ENCODE results near the gene P2RX7.
"Not testable (repeated sequence)": the region's sequence is repeated elsewhere in the genome, so short reads cannot be mapped to it uniquely, and the experiment has no call there.

Gene P2RX7

DNA sequence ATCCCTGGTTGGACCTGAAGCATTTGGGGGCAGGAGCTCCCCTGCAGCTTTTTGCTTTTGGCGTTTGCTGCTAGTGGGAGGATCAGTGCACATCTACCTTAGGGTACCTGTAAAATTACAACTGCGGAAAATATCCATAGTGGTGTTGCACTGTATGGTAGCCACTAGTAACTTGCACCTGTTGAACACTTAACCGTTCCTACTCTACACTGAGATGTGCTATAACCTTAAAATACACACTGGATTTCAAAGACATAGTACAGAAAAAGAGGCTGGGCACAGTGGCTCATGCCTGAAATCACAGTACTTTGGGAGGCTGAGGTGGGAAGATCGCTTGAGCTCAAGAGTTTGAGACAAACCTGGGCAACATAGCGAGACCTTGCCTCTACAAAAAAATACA lies 80.2 kb downstream of the P2RX7 start:
- DNase-seq = no peak

DNA sequence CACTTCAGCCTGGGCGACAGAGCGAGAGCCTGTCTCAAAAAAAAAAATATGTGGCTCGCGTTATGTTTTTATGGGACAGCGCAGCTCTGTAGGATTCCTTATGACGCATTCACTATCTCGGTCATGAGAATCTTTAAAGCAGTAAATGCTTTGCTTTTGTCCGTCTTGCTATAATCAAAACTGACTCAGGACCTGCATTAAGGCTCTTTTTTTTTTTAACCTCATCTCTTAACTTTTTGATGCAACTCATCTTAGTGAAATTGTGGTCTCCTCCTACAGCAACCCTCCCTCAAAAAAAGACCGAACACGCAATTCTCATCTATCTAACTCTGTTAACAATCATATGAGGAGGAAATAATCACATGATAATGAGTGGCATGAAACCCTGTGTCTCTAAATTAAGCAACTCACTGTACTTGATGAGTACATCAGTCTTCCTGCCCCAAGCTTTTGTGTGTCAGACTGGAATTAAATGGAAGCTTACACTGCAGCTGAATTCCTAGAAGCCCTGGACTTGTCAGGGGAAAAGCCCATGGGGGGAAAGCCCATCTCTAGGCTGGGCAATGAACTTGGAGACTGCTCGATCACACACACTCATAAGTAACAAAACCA lies 81.6 kb downstream of the P2RX7 start:
- no peak for DNase-seq

DNA sequence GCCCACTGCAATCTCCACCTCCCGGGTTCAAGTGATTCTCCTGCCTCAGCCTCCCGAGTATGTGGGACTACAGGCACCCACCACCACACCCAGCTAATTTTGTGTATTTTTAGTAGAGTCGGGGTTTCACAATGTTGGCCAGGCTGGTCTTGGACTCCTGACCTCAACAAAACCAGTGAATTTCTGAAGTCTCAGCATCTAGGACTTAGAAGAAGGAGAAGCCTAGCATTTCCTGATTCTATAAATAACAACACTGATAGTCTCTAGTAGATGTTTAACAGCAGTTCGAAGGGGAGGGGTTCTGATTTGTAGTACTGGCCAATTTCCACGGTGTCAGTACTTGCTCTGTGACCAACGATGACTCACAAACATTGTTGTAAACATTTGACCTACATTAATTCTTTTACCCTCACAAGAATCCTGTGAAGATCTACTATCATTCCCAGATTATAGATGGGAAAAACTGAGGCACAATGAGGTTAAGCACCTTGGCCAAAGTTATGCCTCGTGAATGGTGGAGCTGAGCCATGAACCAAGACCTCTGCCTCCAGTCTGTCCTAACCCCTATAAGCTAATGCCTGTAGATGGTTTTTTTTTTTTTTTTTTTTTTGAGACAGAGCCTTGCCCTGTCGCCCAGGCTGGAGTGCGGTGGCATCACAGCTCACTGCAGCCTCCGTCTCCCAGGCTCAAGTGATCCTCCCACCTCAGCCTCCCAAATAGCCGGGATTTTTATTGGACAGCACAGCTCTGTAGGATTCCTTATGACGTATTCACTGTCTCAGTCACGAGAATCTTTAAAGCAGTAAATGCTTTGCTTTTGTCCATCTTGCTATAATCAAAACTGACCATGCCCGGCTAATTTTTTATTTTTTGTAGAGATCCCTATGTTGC lies 82.4 kb downstream of the P2RX7 start:
- DNase-seq = no peak

DNA sequence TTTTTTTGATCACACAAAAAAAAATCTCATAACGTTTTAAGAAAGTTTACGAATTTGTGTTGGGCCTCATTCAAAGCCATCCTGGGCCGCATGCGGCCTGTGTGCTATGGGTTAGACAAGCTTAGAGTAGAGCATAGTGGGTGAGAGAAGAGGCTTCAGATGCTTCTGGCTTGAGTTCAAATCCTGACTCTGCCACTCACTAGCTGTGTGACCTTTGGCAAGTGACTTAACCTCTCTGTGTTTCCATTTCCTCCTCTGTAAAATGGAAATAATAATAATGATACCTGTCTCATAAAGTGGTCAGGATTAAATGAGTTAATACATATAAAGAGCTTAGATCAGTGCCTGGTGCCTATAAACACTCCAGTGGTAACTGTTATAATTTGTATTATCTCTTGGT lies 83.4 kb downstream of the P2RX7 start:
- no peak for DNase-seq

DNA sequence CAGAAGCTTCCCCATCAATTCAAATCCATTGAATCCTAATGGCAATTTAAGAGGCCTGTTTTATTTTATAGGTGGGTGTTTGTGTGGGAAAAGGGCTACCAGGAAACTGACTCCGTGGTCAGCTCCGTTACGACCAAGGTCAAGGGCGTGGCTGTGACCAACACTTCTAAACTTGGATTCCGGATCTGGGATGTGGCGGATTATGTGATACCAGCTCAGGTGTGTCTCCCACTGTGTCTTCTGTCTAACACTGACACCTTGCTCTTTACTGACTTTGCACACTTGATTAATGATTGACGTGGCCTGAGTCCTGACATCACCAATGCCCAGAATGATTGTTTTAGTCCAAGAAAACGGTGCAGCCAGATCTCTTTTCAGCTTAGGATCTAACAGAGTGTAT lies 84.4 kb downstream of the P2RX7 start:
- DNase-seq = no peak

DNA sequence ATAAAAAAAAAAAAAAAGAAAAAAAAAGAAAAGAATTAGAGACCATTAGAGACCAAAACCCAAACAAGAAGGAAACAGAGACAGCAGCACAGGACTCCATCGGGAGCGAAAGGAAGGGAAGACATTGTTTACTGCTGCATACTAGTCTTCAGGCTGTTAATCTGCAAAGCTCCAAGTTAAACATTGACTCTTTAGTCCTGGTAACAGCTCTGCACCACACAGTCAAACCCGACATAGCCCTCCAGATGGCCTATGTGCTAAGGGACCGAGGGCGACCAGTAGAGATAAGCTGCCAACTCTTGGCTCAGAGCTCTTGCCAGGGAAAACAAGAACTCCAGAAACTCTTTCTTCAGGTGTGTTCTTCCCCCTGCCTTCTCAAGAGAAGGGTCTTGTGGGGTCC lies 85.1 kb downstream of the P2RX7 start:
- DNase-seq = no peak

DNA sequence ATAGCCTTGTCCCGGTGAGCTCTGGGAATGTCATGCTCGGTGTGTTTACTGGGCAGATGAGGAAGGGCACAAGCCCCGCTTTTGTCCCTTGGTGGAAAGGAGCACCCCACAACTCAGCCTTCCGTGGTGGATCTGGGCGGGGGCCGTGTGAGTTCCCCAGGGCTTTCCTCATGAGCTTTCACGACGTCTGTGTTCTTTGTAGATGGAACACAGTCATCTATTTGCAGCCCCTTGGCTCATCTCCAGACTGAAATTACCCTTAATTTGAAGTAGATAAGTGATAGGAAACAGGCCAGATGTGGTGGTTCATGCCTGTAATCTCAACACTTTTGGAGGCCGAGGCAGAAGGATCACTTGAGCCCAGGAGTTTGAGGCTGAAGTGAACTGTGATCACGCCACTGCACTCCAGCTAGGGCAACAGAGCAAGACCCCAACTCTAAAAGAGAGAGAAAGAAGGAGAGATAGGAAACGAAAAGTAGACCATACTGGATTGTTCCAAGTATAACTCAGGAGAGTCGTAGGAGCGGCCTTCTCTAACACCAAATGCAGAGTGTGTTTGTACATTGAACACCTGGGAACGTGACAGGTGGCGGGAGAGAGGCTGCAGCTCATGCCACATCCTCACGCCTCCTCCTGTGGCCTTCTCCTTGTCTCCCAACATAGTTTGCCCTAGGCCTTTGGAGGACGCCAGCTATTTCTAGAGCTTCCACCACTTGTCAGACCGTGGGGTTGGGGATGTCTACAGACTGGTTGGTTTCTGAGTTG lies 86.1 kb downstream of the P2RX7 start:
- no peak for DNase-seq

DNA sequence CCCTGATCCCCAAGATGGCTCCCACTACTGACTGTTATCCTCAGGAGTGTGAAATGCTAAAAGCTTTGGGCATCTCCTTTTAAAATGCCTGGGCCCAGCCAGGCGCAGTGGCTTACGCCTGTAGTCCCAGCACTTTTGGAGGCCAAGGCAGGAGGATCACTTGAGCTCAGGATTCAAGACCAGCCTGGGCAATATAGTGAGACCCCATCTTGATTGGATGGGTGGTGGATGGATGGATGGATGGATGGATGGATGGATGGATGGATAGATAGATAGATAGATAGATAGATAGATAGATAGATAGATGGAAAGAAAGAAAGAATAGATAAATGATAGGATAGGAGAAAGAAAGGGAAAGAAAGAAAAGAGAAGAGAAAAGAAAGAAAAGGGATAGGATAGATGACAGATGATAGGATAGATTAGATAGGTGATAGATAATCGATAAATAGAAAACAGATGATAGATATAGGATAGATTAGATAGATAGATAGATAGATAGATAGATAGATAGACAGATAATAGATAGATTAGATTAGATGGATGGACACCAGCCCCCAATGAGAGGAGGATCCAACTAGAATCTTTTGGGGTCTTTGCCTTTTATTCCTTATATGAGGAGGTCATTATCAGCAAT lies 86.8 kb downstream of the P2RX7 start:
- DNase-seq = no peak

DNA sequence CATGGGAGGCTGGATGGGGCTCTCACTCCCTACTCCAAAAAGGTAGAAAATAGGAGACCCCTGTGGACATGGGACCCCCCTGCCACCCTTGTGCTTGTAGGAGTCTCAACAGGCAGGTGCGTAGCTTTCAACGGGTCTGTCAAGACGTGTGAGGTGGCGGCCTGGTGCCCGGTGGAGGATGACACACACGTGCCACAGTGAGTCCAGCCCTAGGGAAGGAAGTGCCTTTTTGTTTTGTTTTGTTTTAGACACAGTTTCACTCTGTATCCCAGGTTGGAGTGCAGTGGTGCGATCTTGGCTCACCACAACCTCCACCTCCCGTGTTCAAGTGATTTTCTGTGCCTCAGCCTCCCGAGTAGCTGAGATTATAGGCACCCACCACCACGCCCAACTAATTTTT lies 90.2 kb downstream of the P2RX7 start:
- no peak for DNase-seq

DNA sequence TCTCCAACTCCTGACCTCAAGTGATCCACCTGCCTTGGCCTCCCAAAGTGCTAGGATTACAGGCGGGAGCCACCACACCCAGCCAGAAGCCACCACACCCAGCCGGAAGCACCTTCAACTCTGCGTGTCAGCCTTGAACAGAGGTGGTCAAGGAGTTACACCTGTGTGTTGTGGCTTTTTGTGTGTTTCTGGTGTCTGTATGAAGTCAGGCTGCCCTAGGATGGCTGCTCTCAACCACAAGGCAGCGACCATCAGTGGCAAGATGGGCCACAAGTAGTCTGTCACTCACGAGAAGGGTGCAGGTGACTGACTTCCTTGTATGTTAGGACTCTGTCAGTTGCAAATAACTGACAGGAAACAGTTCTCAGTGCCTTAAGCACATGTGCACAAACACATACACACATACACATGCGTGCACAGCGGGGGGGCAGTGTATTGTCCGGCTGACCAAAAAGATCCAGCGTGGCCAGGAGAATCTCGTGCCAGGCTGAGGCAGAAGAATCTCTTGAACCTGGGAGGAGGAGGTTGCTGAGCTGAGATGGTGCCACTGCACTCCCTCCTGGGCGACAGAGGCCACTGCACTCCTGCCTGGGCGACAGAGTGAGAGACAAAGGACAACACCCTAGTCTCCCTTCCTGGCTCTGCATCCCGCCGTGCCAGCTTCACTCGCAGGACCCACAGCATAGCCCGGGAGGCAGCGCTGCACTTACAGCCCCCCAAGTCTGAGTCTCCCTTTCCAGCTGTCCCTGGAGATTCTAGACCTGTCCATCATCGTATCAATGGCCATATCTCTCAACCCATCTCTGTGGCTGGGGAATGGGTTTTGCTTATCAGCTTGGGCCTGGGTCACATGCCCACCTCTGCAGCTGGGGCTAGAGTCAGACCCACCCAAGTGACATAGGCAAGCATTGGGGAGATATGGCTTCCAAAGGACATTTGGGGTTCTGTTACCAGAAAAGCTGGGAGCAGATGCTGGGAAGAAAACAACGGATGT lies 90.9 kb downstream of the P2RX7 start:
- no peak for DNase-seq

DNA sequence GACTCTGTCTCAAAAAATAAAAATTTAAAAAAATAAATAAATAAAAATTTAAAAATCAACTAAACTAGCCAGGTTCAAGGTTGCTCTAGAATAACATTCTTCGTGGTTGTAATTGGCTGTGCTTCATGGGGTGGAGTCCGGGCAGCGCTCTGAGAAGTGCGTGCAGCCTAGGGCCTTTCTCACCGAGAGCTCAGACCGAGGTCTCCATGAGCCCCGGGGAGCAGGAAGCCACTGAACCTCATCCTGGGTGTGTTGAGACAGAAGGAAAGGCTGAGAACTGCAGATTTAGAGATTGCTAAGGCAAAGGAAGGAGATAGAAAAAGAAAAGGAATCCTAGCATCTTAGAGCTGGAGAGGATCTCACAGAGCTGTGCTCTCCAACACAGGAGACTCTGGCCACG lies 91.9 kb downstream of the P2RX7 start:
- DNase-seq = no peak

DNA sequence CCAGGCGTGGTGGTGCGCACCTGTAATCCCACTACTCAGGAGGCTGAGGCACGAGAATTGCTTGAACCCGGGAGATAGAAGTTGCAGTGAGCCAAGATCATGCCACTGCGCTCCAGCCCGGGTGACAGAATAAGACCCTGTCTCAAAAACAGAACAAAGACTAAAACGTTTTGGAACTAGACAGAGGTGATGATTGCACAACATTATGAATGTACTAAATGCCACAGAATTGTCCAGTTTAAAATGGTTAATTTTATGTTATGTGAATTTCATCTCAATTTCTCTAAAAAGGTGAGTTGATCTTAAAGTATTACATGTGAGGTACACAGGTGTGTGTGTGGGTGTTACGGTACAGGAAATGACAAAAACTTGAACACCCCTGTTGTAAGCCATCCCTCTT lies 93.7 kb downstream of the P2RX7 start:
- no peak for DNase-seq

DNA sequence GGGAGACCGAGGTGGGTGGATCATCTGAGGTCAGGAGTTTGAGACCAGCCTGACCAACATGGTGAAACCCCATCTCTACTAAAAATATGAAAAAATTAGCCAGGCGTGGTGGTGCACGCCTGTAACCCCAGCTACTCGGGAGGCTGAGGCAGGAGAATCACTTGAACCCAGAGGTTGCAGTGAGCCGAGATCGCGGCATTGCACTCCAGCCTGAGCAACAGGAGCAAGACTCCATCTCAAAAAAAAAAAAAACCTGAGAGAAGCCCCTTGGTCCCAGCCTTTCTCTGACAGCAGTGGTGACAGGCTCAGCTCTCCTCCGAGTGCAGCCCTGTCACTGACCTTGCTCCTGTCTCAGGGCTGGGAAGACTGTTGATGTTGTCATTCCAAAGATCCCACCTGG lies 94.2 kb downstream of the P2RX7 start:
- DNase-seq = not testable (repeated sequence)

DNA sequence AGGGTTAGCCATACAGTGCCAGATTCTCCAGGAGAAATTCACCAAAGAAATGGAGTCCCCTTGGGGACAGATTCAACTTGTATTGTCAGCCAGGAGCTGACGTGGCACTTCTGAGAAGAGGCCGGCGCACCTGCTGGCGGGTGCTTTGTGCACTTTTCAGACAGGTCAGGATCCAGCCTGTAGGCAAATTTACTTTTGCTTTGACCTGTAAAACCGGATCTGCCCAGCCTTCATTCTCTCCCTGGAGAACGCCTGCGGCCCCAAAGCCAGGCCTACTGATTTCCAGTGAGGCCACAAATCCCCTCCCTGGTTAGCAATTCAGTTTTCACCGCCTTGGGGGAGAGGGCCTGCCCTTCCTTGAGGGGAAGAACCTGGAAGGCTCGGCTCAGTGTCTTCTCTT lies 94.6 kb downstream of the P2RX7 start:
- no peak for DNase-seq

DNA sequence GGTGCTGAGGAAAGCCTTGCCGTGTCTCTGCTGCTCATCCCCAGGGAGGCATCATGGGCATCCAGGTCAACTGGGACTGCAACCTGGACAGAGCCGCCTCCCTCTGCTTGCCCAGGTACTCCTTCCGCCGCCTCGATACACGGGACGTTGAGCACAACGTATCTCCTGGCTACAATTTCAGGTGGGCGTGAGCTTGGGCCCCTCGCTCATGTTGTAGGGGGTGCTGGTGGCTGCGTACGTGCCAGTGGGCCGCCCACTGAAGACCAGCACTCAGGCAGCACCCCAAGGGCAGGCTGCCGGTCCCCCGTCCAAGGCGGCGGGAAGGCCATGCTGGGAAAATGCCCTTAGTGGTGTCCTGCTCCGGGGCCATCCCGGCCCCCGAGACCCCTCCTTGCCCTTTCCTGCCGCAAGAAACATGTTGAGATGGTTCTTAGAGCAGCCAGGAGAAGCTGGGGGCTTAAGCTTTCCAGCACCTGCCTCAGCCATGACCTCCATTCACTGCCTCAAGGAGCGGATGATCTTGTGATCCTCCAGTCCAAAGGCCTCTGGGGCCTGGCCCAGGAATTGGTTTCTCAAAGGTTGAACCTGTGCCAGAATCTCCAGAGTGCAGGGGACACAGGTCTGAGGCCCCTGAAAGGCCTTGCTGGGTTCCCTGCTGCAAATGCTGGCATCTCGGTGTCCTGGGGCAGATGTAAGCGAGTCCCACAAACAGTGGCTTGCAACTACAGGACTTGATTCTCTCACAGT lies 96.4 kb downstream of the P2RX7 start:
- DNase-seq = no peak

DNA sequence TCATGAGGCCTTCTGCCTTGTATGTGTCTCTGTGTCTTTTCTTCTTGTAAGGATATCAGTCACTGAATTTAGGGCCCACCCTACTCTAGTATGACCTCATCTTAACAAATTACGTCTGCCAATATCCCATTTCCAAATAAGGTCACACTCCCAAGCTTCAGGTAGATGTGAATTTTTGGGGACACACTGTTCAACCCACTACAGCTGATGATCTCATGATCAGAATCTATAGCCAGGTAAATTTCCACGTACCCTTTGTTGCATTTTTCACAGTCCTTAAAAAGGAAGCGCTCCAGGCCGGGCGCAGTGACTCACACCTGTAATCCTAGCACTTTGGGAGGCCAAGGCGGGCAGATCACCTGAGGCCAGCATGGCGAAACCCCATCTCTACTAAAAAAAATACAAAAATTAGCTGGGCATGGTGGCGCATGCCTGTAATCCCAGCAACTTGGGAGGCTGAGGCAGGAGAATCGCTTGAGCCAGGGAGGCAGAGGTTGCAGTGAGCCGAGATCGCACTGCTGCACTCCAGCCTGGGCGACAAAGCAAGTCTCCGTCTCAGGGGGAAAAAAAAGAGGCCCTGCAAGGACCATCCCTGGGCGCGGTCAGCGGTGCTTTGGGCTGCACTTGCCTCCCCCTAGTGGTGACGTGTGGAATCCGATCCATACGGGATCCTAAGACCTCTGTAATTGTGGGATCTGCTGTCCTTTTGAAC lies 97.3 kb downstream of the P2RX7 start:
- DNase-seq = peak; percentile 78

DNA sequence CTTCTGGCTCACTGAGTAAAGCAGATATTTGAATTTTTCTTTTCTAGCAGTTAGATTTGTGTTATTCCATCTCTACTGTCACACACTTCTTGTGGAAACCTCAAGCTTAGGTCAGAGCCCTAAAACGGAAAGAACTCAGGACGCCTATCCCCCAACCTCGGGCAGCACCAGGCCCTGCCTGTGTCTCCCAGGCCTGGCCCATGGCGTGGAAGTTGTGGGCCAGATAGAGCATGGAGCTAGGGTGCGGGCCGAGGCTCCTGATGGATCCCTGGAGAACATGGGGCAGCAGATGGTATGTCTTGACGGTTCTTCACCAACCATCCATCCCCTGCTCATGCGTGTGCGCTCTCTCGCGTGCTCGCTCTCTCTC lies 97.8 kb downstream of the P2RX7 start:
- no peak for DNase-seq

DNA sequence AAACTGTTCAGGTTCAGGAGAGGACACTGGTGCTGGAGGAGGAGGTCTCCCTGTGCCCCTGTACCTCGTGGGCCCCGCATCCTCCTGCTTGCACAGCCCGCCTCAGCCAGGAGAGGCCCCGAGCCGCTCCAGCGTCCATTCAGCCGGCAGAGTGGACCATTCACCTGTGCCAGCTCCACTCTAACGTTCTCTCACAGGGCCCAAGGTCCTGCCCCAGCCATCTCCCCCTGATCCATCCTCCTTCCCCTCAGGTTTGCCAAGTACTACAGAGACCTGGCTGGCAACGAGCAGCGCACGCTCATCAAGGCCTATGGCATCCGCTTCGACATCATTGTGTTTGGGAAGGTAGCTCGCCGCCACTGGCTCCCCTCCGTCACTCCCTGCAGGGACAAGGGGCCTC lies 99.5 kb downstream of the P2RX7 start:
- no peak for DNase-seq

DNA sequence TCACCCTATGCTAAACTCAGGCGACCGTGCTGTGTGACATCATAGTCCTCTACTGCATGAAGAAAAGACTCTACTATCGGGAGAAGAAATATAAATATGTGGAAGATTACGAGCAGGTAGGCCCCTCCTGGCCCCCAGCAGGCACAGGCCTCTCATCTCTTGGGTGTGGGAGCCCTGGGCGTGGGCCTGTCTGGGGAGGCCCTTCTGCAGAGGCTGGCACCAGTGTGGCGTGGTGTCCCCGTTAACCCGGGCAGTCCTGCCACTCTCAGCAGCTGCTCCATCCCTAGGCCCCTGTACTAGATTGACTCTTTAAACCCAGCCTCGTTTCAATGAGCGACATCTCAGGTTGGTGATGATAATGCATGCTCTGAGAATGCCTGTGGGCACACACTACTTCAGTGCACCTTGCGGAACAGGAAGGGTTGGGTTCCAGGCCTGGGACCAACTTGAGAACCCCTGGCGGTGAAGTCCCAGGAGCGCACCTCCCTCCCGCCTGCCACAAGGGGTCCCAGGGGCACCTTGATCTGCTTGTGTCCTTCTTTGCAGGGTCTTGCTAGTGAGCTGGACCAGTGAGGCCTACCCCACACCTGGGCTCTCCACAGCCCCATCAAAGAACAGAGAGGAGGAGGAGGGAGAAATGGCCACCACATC lies 100.4 kb downstream of the P2RX7 start:
- DNase-seq = no peak

DNA sequence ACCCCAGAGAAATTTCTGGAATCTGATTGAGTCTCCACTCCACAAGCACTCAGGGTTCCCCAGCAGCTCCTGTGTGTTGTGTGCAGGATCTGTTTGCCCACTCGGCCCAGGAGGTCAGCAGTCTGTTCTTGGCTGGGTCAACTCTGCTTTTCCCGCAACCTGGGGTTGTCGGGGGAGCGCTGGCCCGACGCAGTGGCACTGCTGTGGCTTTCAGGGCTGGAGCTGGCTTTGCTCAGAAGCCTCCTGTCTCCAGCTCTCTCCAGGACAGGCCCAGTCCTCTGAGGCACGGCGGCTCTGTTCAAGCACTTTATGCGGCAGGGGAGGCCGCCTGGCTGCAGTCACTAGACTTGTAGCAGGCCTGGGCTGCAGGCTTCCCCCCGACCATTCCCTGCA lies 100.9 kb downstream of the P2RX7 start:
- DNase-seq = no peak
